ENCODE results near the gene VPS29. TPM values are rescaled to one million over a fixed set of nuclear protein-coding genes. Genes with fewer than 3 reads are reported as not detected.

Gene VPS29
- total RNA-seq, 4 donors from 2014 or later = 72.2 to 96.1 (median 83.1) TPM

- Histone ChIP-seq H3K36me3 (peaks cover 40% of the 10 kb centered on the region), H3K4me3 (no peak overlapping the region), H3K4me1 (peaks cover 23% of the 10 kb centered on the region), H3K27me3 (no peaks in the 10 kb centered on the region), H3K9me3 (no peaks in the 10 kb centered on the region), H3K27ac (no peak overlapping the region)
- TF ChIP-seq EP300 (IDR thresholded peaks at IDR 0.05) (no peak), POLR2AphosphoS5 (IDR thresholded peaks at IDR 0.05) (no peak), POLR2A (IDR thresholded peaks at IDR 0.05) (no peak), CTCF (IDR thresholded peaks at IDR 0.05) (no peak)
- peak in 1 of 2 donors; percentile 20 for DNase-seq (ENCODE audit: low spot score in 2 of 2)
- WGBS = 59% methylated on average over 1 of the region's 1 CpG
Measured at GRCh38 chr12:110451263-110451662, 50.6 kb downstream of the VPS29 start.

GRCh38 chr12:110449799-110450497, 52.0 kb downstream of the VPS29 start, which contains the start of gene ARPC3:
Gene ARPC3 (minus strand): TSS chr12:110450337. CDS start chr12:110450260, 77 bp downstream.
- Histone ChIP-seq H3K4me3 (peak within 1 kb of the TSS; percentile 92), H3K9me3 (no peaks in the 10 kb centered on the region), H3K27ac (peak within 1 kb of the TSS; percentile 97), H3K4me1 (peaks cover 23% of the 10 kb centered on the region), H3K27me3 (no peaks in the 10 kb centered on the region), H3K36me3 (peaks cover 30% of the 10 kb centered on the region)
- peak; percentile 96 to 98 for DNase-seq (ENCODE audit: low spot score in 2 of 2)
- under 1% methylated on average over 41 of the region's 51 CpGs for WGBS
- no peak for TF ChIP-seq EP300 (IDR thresholded peaks at IDR 0.05)
- TF ChIP-seq CTCF (IDR thresholded peaks at IDR 0.05) = peak in 1 of 2 donors; percentile 94
- TF ChIP-seq POLR2A (IDR thresholded peaks at IDR 0.05) = peak in 1 of 2 donors; percentile 54
- TF ChIP-seq POLR2AphosphoS5 (IDR thresholded peaks at IDR 0.05) = peak; percentile 83 to 94 (median 93)

- no peak for DNase-seq (ENCODE audit: low spot score in 2 of 2)
- Histone ChIP-seq H3K27me3 (no peaks in the 10 kb centered on the region), H3K9me3 (no peaks in the 10 kb centered on the region), H3K27ac (no peak overlapping the region), H3K4me3 (no peak overlapping the region), H3K36me3 (peaks cover 54% of the 10 kb centered on the region), H3K4me1 (peaks cover 22% of the 10 kb centered on the region)
- WGBS = 92% methylated on average over 3 of the region's 3 CpGs
- no peak for TF ChIP-seq POLR2A (IDR thresholded peaks at IDR 0.05)
- TF ChIP-seq CTCF (IDR thresholded peaks at IDR 0.05) = no peak
- TF ChIP-seq EP300 (IDR thresholded peaks at IDR 0.05) = no peak
- no peak for TF ChIP-seq POLR2AphosphoS5 (IDR thresholded peaks at IDR 0.05)
Measured at GRCh38 chr12:110444455-110444854, 57.5 kb downstream of the VPS29 start.

Other genes with a start within 250 kb of the VPS29 start
- gene ATP2A2, start 220.9 kb downstream of the VPS29 start, total RNA-seq = 100 to 1,000 TPM in 3 of 4 donors, 10 to 100 TPM in 1; 95.9 to 138 (median 118) TPM
- gene ANAPC7, start 98.4 kb downstream of the VPS29 start, total RNA-seq = 10 to 100 TPM; 39.6 to 56.6 (median 45.6) TPM
- gene ARPC3, start 51.8 kb downstream of the VPS29 start, total RNA-seq = 100 to 1,000 TPM; 163 to 290 (median 191) TPM
- gene GPN3, start 33.9 kb downstream of the VPS29 start, total RNA-seq = 10 to 100 TPM in 3 of 4 donors, 1 to 10 TPM in 1; 9.6 to 17.1 (median 13.3) TPM
- 1 to 10 TPM; 2.3 to 5.0 (median 3.2) TPM for gene FAM216A, start 33.3 kb downstream of the VPS29 start, total RNA-seq
- under 1 TPM in 3 of 4 donors, not detected in 1; 0.19 to 0.47 (median 0.40) TPM for gene RAD9B, start 220 bp upstream of the VPS29 start, total RNA-seq
- gene PPTC7, start 81.2 kb upstream of the VPS29 start, total RNA-seq = 10 to 100 TPM; 24.6 to 36.6 (median 29.1) TPM
- gene TCTN1, start 112.0 kb upstream of the VPS29 start, total RNA-seq = 10 to 100 TPM; 18.9 to 46.4 (median 28.4) TPM
- gene HVCN1, start 187.0 kb upstream of the VPS29 start, total RNA-seq = 1 to 10 TPM; 1.3 to 6.0 (median 1.9) TPM
- 100 to 1,000 TPM in 2 of 4 donors, 10 to 100 TPM in 2; 83.6 to 107 (median 100) TPM for gene PPP1CC, start 240.8 kb upstream of the VPS29 start, total RNA-seq

All from suprapubic skin (tissue), 4 donors.